SK-N-SH (cell line): Measurements from ENCODE around the gene MORC1. TPM values are rescaled to one million over a fixed set of nuclear protein-coding genes. Genes with fewer than 3 reads are reported as not detected.

Source experiments
- CTCF ChIA-PET: fragments of 300-600, 350-600 bp; formaldehyde crosslinking; extraction: SDS; loops from one replicate; lab custom pipeline; 2021; lab: Yijun Ruan, JAX
- POLR2A ChIA-PET: fragments of 350-600 bp; sonication (Branson Sonifier 250); formaldehyde crosslinking; extraction: SDS; loops from one replicate; lab custom pipeline; 2020; ENCODE audit warnings: antibody characterized with exemption, inconsistent platforms; lab: Yijun Ruan, JAX
- DNase-seq: peaks from one replicate; pipeline ENCODE4 v3.0.0; 2012
- H2AFZ ChIP-seq: fragments of 200-600 bp; sonication (generic); 2 replicates; pipeline ENCODE4 v1.8.1; 2016; ENCODE audit warnings: antibody characterized with exemption, mild to moderate bottlenecking, low read depth
- H3F3A ChIP-seq: fragments of 200-600 bp; sonication (generic); replicated peaks from 2 replicates; pipeline ENCODE3; 2016; ENCODE audit warnings: antibody characterized with exemption, mild to moderate bottlenecking; ENCODE audit not compliant: insufficient read depth
- H3K27ac ChIP-seq, 2 experiments: fragments of 200-500 bp in 1 of 2; fragments of 200-600 bp in 1 of 2; sonication (Bioruptor generic) in 1 of 2; sonication (generic), shearing (Covaris generic) in 1 of 2; 2 replicates each; pipeline versions ENCODE4 v1.5.1 to v1.6.1; 2014 to 2016; ENCODE audit warnings: low read depth in 2 of 2, inconsistent platforms in 1 of 2, low read length in 1 of 2, mild to moderate bottlenecking in 1 of 2, mixed read lengths in 1 of 2
- H3K27me3 ChIP-seq: fragments of 200-600 bp; sonication (generic), shearing (Covaris generic); 2 replicates; pipeline ENCODE4 v1.6.1; 2016; ENCODE audit warnings: mixed run types; ENCODE audit not compliant: insufficient read depth
- H3K36me3 ChIP-seq, 2 experiments: fragments of 200-500 bp in 1 of 2; fragments of 200-600 bp in 1 of 2; sonication (Bioruptor generic) in 1 of 2; sonication (generic) in 1 of 2; replicated peaks in 1 of 2; 2 replicates each; pipeline versions ENCODE3 to v1.5.1; 2014 to 2016; ENCODE audit warnings: low read length in 1 of 2, mild to moderate bottlenecking in 1 of 2; ENCODE audit not compliant: insufficient read depth in 2 of 2, control insufficient read depth in 1 of 2
- H3K4me1 ChIP-seq, 2 experiments: fragments of 200-500 bp in 1 of 2; fragments of 200-600 bp in 1 of 2; sonication (Bioruptor generic) in 1 of 2; sonication (generic), shearing (Covaris generic) in 1 of 2; 2 replicates each; pipeline versions ENCODE4 v1.5.1 to v1.6.1; 2014 to 2016; ENCODE audit warnings: low read depth in 1 of 2, low read length in 1 of 2, mixed run types in 1 of 2; ENCODE audit not compliant: insufficient read depth in 2 of 2, control insufficient read depth in 1 of 2
- H3K4me2 ChIP-seq: fragments of 200-600 bp; sonication (generic), shearing (Covaris generic); 2 replicates; pipeline ENCODE4 v1.6.1; 2017; ENCODE audit warnings: mixed run types
- H3K4me3 ChIP-seq, 2 experiments: fragments of 200-500 bp in 1 of 2; fragments of 200-600 bp in 1 of 2; sonication (Bioruptor generic) in 1 of 2; sonication (generic), shearing (Covaris generic) in 1 of 2; 2 replicates each; pipeline versions ENCODE4 v1.5.1 to v1.8.1; 2014 to 2016; ENCODE audit warnings: low read depth in 2 of 2, inconsistent platforms in 1 of 2, low read length in 1 of 2, mild to moderate bottlenecking in 1 of 2, mixed read lengths in 1 of 2, moderate library complexity in 1 of 2
- H3K79me2 ChIP-seq: fragments of 200-600 bp; sonication (generic); 2 replicates; pipeline ENCODE4 v1.8.1; 2017; ENCODE audit warnings: mild to moderate bottlenecking; ENCODE audit not compliant: insufficient read depth
- H3K9ac ChIP-seq: fragments of 200-600 bp; sonication (generic); 2 replicates; pipeline ENCODE4 v1.6.1; 2017; ENCODE audit warnings: mixed run types
- H3K9me2 ChIP-seq: fragments of 200-600 bp; sonication (generic); 2 replicates; pipeline ENCODE4 v1.6.1; 2017; ENCODE audit warnings: mixed run types
- H3K9me3 ChIP-seq: fragments of 200-600 bp; sonication (generic); 2 replicates; pipeline ENCODE4 v1.6.1; 2017; ENCODE audit warnings: mixed run types, mild to moderate bottlenecking, moderate library complexity
- H4K20me1 ChIP-seq: fragments of 200-600 bp; sonication (generic); 2 replicates; pipeline ENCODE4 v1.6.1; 2017; ENCODE audit warnings: mild to moderate bottlenecking, mixed run types; ENCODE audit not compliant: insufficient read depth
- CHD2 ChIP-seq: fragments of 150-350 bp; IDR thresholded peaks from 2 replicates; pipeline ENCODE4 v1.6.1; 2018; ENCODE audit warnings: low read length; ENCODE audit not compliant: partially characterized antibody
- EP300 ChIP-seq, 2 experiments: IDR thresholded peaks; 2 replicates each; pipeline versions ENCODE4 v1.4.0 to v1.6.1; 2012; ENCODE audit warnings: borderline replicate concordance in 1 of 2, low read depth in 1 of 2, low read length in 1 of 2
- FOXM1 ChIP-seq: IDR thresholded peaks from 2 replicates; pipeline ENCODE4 v1.4.0; 2012; ENCODE audit warnings: low read depth, mild to moderate bottlenecking
- GABPA ChIP-seq: IDR thresholded peaks from 2 replicates; pipeline ENCODE4 v1.4.0; 2012; ENCODE audit warnings: low read depth, mild to moderate bottlenecking
- GATA2 ChIP-seq: sonication (generic); formaldehyde crosslinking; IDR thresholded peaks from 2 replicates; pipeline ENCODE4 v1.5.0; 2020; ENCODE audit warnings: mild to moderate bottlenecking, missing genetic modification reagents
- MEF2A ChIP-seq: IDR thresholded peaks from 2 replicates; pipeline ENCODE4 v1.4.0; 2012; ENCODE audit warnings: low read depth, borderline replicate concordance
- MXI1 ChIP-seq: IDR thresholded peaks from 2 replicates; pipeline ENCODE4 v1.6.1; 2012; ENCODE audit warnings: mild to moderate bottlenecking, low read depth, low read length, improper control_type of control experiment
- NRF1 ChIP-seq: IDR thresholded peaks from 2 replicates; pipeline ENCODE4 v1.6.1; 2012; ENCODE audit warnings: low read depth, mild to moderate bottlenecking, low read length
- RXRA ChIP-seq: IDR thresholded peaks from 2 replicates; pipeline ENCODE4 v1.4.0; 2012; ENCODE audit warnings: low read depth, mild to moderate bottlenecking, borderline replicate concordance
- SIN3A ChIP-seq: IDR thresholded peaks from 2 replicates; pipeline ENCODE4 v1.6.1; 2012; ENCODE audit warnings: low read depth, mild to moderate bottlenecking, low read length, moderate library complexity, borderline replicate concordance
- TAF1 ChIP-seq: IDR thresholded peaks from 2 replicates; pipeline ENCODE4 v1.6.1; 2012; ENCODE audit warnings: low read depth, mild to moderate bottlenecking, low read length, moderate library complexity, borderline replicate concordance
- TEAD4 ChIP-seq: IDR thresholded peaks from 2 replicates; pipeline ENCODE4 v1.4.0; 2012; ENCODE audit warnings: mild to moderate bottlenecking, borderline replicate concordance; ENCODE audit not compliant: insufficient read depth
- USF1 ChIP-seq: IDR thresholded peaks from 2 replicates; pipeline ENCODE4 v1.4.0; 2012; ENCODE audit warnings: low read depth, borderline replicate concordance
- YY1 ChIP-seq: IDR thresholded peaks from 2 replicates; pipeline ENCODE4 v1.4.0; 2012; ENCODE audit warnings: low read depth, mild to moderate bottlenecking
- ZBTB33 ChIP-seq: IDR thresholded peaks from 2 replicates; pipeline ENCODE4 v1.4.0; 2012; ENCODE audit warnings: low read depth, borderline replicate concordance
- WGBS: methylation state at CpG from one replicate; pipeline ENCODE4 v1.1.6; 2017; ENCODE audit warnings: low lambda C conversion rate; 5-methylcytosine and 5-hydroxymethylcytosine counted together
- polyA plus RNA-seq, 3 experiments: library from polyadenylated mRNA; depleted of rRNA; stranded (reverse); fragments of >200 nt; gene quantifications; 2 replicates each; pipeline ENCODE4 v1.2.3, GENCODE V29; 2012
- TF ChIP-seq, protein P1 (sequence below): IDR thresholded peaks from 2 replicates; pipeline ENCODE4 v1.4.0; 2012; ENCODE audit warnings: low read depth
- TF ChIP-seq, protein P2 (sequence below): IDR thresholded peaks from 2 replicates; pipeline ENCODE4 v1.6.1; 2012; ENCODE audit warnings: mild to moderate bottlenecking, low read depth, low read length, moderate library complexity

The MORC1 gene
- polyA plus RNA-seq, 1 of the 3 experiments (the other 2 are of a cell fraction), result not detected

- Histone ChIP-seq H3K4me1 (no peaks in the 10 kb centered on the region), H4K20me1 (no peaks in the 10 kb centered on the region), H3K27ac (no peak overlapping the region), H3K36me3 (no peaks in the 10 kb centered on the region), H3K9ac (no peak overlapping the region), H3K79me2 (no peaks in the 10 kb centered on the region), H3K27me3 (no peaks in the 10 kb centered on the region; the same call in 1 of the 2 replicates), H3K4me3 (no peak overlapping the region), H3K9me3 (no peaks in the 10 kb centered on the region), H3K9me2 (no peaks in the 10 kb centered on the region), H3F3A (no peaks in the 10 kb centered on the region), H3K4me2 (no peak overlapping the region), H2AFZ (no peak overlapping the region)
- ChIA-PET POLR2A (no interaction called here), CTCF (interaction anchor here (1.2 to 1.5 kb wide), 4 partner anchors 12 to 104 kb away, joined by 3 to 4 read pairs (median 4); no protein-coding TSS in a partner anchor)
- TF ChIP-seq MXI1 (no peak), SIN3A (no peak), TAF1 (no peak), YY1 (no peak), EP300 (IDR thresholded peaks at IDR 0.05; ENCODE audit: borderline replicate concordance in 1 of 2, low read depth in 1 of 2, low read length in 1 of 2) (no peak), RXRA (no peak), NRF1 (no peak), MEF2A (no peak), ZBTB33 (no peak), CHD2 (no peak), USF1 (no peak), GATA2 (no peak), TEAD4 (no peak), GABPA (no peak), FOXM1 (no peak)
- TF ChIP-seq, protein P1, sequence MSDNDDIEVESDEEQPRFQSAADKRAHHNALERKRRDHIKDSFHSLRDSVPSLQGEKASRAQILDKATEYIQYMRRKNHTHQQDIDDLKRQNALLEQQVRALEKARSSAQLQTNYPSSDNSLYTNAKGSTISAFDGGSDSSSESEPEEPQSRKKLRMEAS, result no peak
- TF ChIP-seq, protein P2, sequence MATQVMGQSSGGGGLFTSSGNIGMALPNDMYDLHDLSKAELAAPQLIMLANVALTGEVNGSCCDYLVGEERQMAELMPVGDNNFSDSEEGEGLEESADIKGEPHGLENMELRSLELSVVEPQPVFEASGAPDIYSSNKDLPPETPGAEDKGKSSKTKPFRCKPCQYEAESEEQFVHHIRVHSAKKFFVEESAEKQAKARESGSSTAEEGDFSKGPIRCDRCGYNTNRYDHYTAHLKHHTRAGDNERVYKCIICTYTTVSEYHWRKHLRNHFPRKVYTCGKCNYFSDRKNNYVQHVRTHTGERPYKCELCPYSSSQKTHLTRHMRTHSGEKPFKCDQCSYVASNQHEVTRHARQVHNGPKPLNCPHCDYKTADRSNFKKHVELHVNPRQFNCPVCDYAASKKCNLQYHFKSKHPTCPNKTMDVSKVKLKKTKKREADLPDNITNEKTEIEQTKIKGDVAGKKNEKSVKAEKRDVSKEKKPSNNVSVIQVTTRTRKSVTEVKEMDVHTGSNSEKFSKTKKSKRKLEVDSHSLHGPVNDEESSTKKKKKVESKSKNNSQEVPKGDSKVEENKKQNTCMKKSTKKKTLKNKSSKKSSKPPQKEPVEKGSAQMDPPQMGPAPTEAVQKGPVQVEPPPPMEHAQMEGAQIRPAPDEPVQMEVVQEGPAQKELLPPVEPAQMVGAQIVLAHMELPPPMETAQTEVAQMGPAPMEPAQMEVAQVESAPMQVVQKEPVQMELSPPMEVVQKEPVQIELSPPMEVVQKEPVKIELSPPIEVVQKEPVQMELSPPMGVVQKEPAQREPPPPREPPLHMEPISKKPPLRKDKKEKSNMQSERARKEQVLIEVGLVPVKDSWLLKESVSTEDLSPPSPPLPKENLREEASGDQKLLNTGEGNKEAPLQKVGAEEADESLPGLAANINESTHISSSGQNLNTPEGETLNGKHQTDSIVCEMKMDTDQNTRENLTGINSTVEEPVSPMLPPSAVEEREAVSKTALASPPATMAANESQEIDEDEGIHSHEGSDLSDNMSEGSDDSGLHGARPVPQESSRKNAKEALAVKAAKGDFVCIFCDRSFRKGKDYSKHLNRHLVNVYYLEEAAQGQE, result no peak
- no peak for DNase-seq
- 64% methylated on average over 6 of the region's 6 CpGs for WGBS
Observed at GRCh38 chr3:109018828-109019227, 99.1 kb downstream of the MORC1 start.
